OCI-LY1 (cell line): Measurements from ENCODE around the gene ACVR2B.

ENCODE experiments used
- H2AFZ ChIP-seq: fragments of 200-600 bp; sonication (generic), shearing (Covaris generic); 2 replicates; pipeline ENCODE4 v1.6.0; 2014; ENCODE audit warnings: antibody characterized with exemption, mild to moderate bottlenecking, low read length
- H3F3A ChIP-seq: fragments of 200-600 bp; sonication (generic), shearing (Covaris generic); 2 replicates; pipeline ENCODE4 v1.6.0; 2014; ENCODE audit warnings: mild to moderate bottlenecking, antibody characterized with exemption, low read length, moderate library complexity; ENCODE audit not compliant: insufficient read depth
- H3K27ac ChIP-seq: fragments of 200-600 bp; sonication (generic); 2 replicates; pipeline ENCODE4 v1.5.1; 2014; ENCODE audit warnings: low read length, mixed run types, mild to moderate bottlenecking, low read depth; ENCODE audit not compliant: poor library complexity, severe bottlenecking
- H3K27me3 ChIP-seq: fragments of 200-600 bp; sonication (generic); 2 replicates; pipeline ENCODE4 v1.6.0; 2014; ENCODE audit warnings: antibody characterized with exemption, mild to moderate bottlenecking, low read length, moderate library complexity; ENCODE audit not compliant: insufficient read depth
- H3K36me3 ChIP-seq: fragments of 200-600 bp; sonication (generic); 2 replicates; pipeline ENCODE4 v1.6.1; 2014; ENCODE audit warnings: mild to moderate bottlenecking, antibody characterized with exemption, low read length, moderate library complexity, mixed read lengths; ENCODE audit not compliant: insufficient read depth
- H3K4me1 ChIP-seq: fragments of 200-600 bp; sonication (generic); 2 replicates; pipeline ENCODE4 v1.5.1; 2014; ENCODE audit warnings: mild to moderate bottlenecking, low read length, moderate library complexity; ENCODE audit not compliant: insufficient read depth, severe bottlenecking
- H3K4me2 ChIP-seq: fragments of 200-600 bp; sonication (generic), shearing (Covaris generic); 2 replicates; pipeline ENCODE4 v1.6.1; 2014; ENCODE audit warnings: low read length
- H3K4me3 ChIP-seq: fragments of 200-600 bp; sonication (generic); 2 replicates; pipeline ENCODE4 v1.5.1; 2014; ENCODE audit warnings: low read length, low read depth, mild to moderate bottlenecking, mixed read lengths; ENCODE audit not compliant: poor library complexity, severe bottlenecking
- H3K79me2 ChIP-seq: fragments of 200-600 bp; shearing (Covaris generic); 2 replicates; pipeline ENCODE4 v1.6.1; 2016; ENCODE audit warnings: mixed run types, low read length, mixed read lengths; ENCODE audit not compliant: insufficient read depth
- H3K9ac ChIP-seq: fragments of 200-600 bp; sonication (generic), shearing (Covaris generic); 2 replicates; pipeline ENCODE4 v1.6.1; 2014; ENCODE audit warnings: mild to moderate bottlenecking, low read length, mixed read lengths
- H3K9me2 ChIP-seq: fragments of 200-600 bp; sonication (generic), shearing (Covaris generic); 2 replicates; pipeline ENCODE4 v1.6.1; 2014; ENCODE audit warnings: low read depth, mild to moderate bottlenecking, low read length, mixed read lengths
- H3K9me3 ChIP-seq: fragments of 200-600 bp; shearing (Covaris generic); 2 replicates; pipeline ENCODE4 v1.6.1; 2014; ENCODE audit warnings: low read length, mixed read lengths
- H4K20me1 ChIP-seq: fragments of 200-600 bp; sonication (generic), shearing (Covaris generic); 2 replicates; pipeline ENCODE4 v1.6.0; 2016; ENCODE audit warnings: mild to moderate bottlenecking, low read length; ENCODE audit not compliant: insufficient read depth
- EZH2 ChIP-seq: fragments of 200-600 bp; sonication (generic), shearing (Covaris generic); IDR thresholded peaks from 2 replicates; pipeline ENCODE4 v1.8.0; 2017; ENCODE audit warnings: borderline replicate concordance, mixed run types, mild to moderate bottlenecking, antibody characterized with exemption, low read length, moderate library complexity, mixed read lengths
- TF ChIP-seq, protein P1 (sequence below): fragments of 200-600 bp; sonication (generic), shearing (Covaris generic); IDR thresholded peaks from 2 replicates; pipeline ENCODE4 v1.5.1; 2017; ENCODE audit warnings: mild to moderate bottlenecking, antibody characterized with exemption, low read length, moderate library complexity, mixed read lengths

The ACVR2B gene

DNA sequence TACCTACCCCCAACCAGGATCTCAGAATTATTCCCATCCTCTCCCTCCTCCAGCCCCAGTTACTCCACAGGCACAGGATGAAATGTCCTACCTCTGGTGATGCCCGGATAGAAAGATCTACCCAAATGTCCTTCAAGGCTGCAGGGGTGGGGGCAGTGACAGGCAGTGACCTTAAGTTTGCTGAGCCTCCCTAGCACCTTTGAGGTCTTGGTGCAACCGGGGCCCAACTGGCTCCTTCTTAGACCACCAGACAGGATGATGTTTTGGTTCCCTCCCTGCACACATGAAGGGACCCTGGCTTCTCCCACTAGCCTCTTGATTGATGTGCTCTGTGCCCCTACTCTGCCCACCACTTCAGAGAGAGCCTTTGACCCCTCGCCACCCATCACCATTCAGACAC is 78.8 kb downstream of the ACVR2B start:
- H3K36me3 ChIP-seq: peaks cover 9% of the 10 kb centered on the region
- no peak overlapping the region for H3K4me3 ChIP-seq
- H4K20me1 ChIP-seq: no peaks in the 10 kb centered on the region
- H3K9me3 ChIP-seq: no peaks in the 10 kb centered on the region
- H2AFZ ChIP-seq: no peak overlapping the region
- H3K27ac ChIP-seq: no peak overlapping the region
- H3K9me2 ChIP-seq: no peaks in the 10 kb centered on the region
- H3K79me2 ChIP-seq: no peaks in the 10 kb centered on the region
- H3K9ac ChIP-seq: no peak overlapping the region
- H3K4me1 ChIP-seq: no peaks in the 10 kb centered on the region
- TF ChIP-seq, protein P1, sequence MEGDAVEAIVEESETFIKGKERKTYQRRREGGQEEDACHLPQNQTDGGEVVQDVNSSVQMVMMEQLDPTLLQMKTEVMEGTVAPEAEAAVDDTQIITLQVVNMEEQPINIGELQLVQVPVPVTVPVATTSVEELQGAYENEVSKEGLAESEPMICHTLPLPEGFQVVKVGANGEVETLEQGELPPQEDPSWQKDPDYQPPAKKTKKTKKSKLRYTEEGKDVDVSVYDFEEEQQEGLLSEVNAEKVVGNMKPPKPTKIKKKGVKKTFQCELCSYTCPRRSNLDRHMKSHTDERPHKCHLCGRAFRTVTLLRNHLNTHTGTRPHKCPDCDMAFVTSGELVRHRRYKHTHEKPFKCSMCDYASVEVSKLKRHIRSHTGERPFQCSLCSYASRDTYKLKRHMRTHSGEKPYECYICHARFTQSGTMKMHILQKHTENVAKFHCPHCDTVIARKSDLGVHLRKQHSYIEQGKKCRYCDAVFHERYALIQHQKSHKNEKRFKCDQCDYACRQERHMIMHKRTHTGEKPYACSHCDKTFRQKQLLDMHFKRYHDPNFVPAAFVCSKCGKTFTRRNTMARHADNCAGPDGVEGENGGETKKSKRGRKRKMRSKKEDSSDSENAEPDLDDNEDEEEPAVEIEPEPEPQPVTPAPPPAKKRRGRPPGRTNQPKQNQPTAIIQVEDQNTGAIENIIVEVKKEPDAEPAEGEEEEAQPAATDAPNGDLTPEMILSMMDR: no peak
- no peak for TF ChIP-seq EZH2
- no peaks in the 10 kb centered on the region for H3K27me3 ChIP-seq
- H3K4me2 ChIP-seq: no peak overlapping the region
- no peaks in the 10 kb centered on the region for H3F3A ChIP-seq

DNA sequence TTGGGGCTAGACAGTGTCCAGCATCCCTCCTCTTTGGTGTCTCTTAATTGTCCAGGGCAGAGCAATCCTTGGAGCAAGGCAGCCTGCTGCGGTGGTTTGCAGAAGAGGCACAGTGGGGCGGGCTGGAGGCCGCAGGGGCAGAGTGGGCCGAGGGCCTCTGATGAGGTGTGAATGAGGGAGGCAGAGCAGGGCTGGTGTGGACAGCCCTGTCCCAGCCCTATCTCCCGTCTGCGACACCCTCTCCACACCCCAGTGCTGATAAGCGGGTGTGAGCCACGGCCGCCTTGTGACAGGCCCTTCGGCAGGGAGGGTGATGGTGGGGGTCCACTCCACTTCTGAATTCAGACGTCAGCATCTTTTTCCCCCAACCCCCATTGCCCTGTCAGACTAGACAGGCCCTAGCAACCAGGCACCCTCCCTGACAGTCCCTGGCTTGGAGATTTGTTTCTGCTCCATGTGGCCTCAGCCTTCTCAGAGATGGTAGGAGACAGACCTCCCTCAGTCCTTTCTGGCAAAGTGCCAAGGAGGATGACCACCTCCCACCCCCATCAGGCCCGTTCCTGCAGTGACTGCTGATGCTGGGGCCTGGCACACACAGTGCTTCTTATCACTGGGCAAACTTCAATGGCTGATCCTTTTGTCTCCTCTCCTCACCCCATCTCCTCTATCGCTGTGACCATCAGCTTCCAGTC is 79.7 kb downstream of the ACVR2B start:
- no peaks in the 10 kb centered on the region for H3K9me2 ChIP-seq
- TF ChIP-seq, protein P1: no peak
- TF ChIP-seq EZH2: no peak
- H4K20me1 ChIP-seq: no peaks in the 10 kb centered on the region
- H3F3A ChIP-seq: no peaks in the 10 kb centered on the region
- no peaks in the 10 kb centered on the region for H3K9me3 ChIP-seq
- no peak overlapping the region for H3K27ac ChIP-seq
- no peaks in the 10 kb centered on the region for H3K4me1 ChIP-seq
- H3K4me3 ChIP-seq: no peak overlapping the region
- H3K4me2 ChIP-seq: no peak overlapping the region
- no peak overlapping the region for H3K9ac ChIP-seq
- no peaks in the 10 kb centered on the region; the same call in 1 of the 2 replicates for H3K36me3 ChIP-seq
- H2AFZ ChIP-seq: no peak overlapping the region
- no peaks in the 10 kb centered on the region for H3K27me3 ChIP-seq
- no peaks in the 10 kb centered on the region for H3K79me2 ChIP-seq

GRCh38 chr3:38534180-38534579 is 80.5 kb downstream of the ACVR2B start:
- H3K36me3 ChIP-seq: no peaks in the 10 kb centered on the region
- no peaks in the 10 kb centered on the region for H3K4me1 ChIP-seq
- H3K27me3 ChIP-seq: no peaks in the 10 kb centered on the region
- no peak overlapping the region for H3K4me2 ChIP-seq
- no peak overlapping the region for H3K9ac ChIP-seq
- H4K20me1 ChIP-seq: no peaks in the 10 kb centered on the region
- H2AFZ ChIP-seq: no peak overlapping the region
- no peaks in the 10 kb centered on the region for H3K79me2 ChIP-seq
- no peak overlapping the region for H3K27ac ChIP-seq
- H3F3A ChIP-seq: no peaks in the 10 kb centered on the region
- H3K4me3 ChIP-seq: no peak overlapping the region
- TF ChIP-seq EZH2: no peak
- TF ChIP-seq, protein P1: no peak
- H3K9me2 ChIP-seq: no peaks in the 10 kb centered on the region
- no peaks in the 10 kb centered on the region for H3K9me3 ChIP-seq
